Neural cell (in vitro differentiated cells): ENCODE data around the gene RTN4RL1. TPM values are rescaled to one million over a fixed set of nuclear protein-coding genes. Genes with fewer than 3 reads are reported as not detected.

ENCODE experiments used
- H2AFZ ChIP-seq: fragments of 200-600, 300-800 bp; sonication (generic), shearing (Covaris generic); 2 replicates; pipeline ENCODE4 v1.6.0; 2014; ENCODE audit warnings: low read depth, mild to moderate bottlenecking, antibody characterized with exemption, low read length, moderate library complexity
- H3F3A ChIP-seq: fragments of 200-600 bp; shearing (Covaris generic); 2 replicates; pipeline ENCODE4 v1.6.1; 2016; ENCODE audit warnings: mild to moderate bottlenecking, moderate library complexity, mixed read lengths, antibody characterized with exemption, low read length; ENCODE audit not compliant: insufficient read depth, poor library complexity, severe bottlenecking
- H3K27ac ChIP-seq: fragments of 200-600, 300-800 bp; sonication (generic), shearing (Covaris generic); 2 replicates; pipeline ENCODE4 v1.5.1; 2014; ENCODE audit warnings: mild to moderate bottlenecking, low read length, moderate library complexity
- H3K27me3 ChIP-seq: fragments of 300-800, 200-600 bp; sonication (generic), shearing (Covaris generic); 2 replicates; pipeline ENCODE4 v1.6.0; 2014; ENCODE audit warnings: mild to moderate bottlenecking, low read depth, low read length, moderate library complexity; ENCODE audit not compliant: insufficient read depth
- H3K36me3 ChIP-seq: fragments of 300-800, 200-600 bp; sonication (generic), shearing (Covaris generic); 2 replicates; pipeline ENCODE4 v1.5.1; 2014; ENCODE audit warnings: mild to moderate bottlenecking, antibody characterized with exemption, low read length, moderate library complexity; ENCODE audit not compliant: insufficient read depth
- H3K4me2 ChIP-seq: fragments of 300-800, 200-600 bp; sonication (generic), shearing (Covaris generic); 2 replicates; pipeline ENCODE4 v1.6.0; 2014; ENCODE audit warnings: mild to moderate bottlenecking, low read length
- H3K4me3 ChIP-seq: fragments of 300-800, 200-600 bp; sonication (generic), shearing (Covaris generic); 2 replicates; pipeline ENCODE4 v1.5.1; 2014; ENCODE audit warnings: mild to moderate bottlenecking, low read length, moderate library complexity
- H3K79me2 ChIP-seq: fragments of 200-600 bp; shearing (Covaris generic); replicated peaks from 2 replicates; pipeline ENCODE4 v1.6.0; 2014; ENCODE audit warnings: mild to moderate bottlenecking, low read length, moderate library complexity; ENCODE audit not compliant: insufficient read depth
- H3K9ac ChIP-seq: fragments of 300-800, 200-600 bp; sonication (generic), shearing (Covaris generic); 2 replicates; pipeline ENCODE4 v1.6.1; 2016; ENCODE audit warnings: mild to moderate bottlenecking, low read length, mixed read lengths
- H3K9me2 ChIP-seq: fragments of 200-600 bp; shearing (Covaris generic); 2 replicates; pipeline ENCODE4 v1.6.1; 2016; ENCODE audit warnings: mild to moderate bottlenecking, low read length, mixed read lengths; ENCODE audit not compliant: insufficient read depth
- H3K9me3 ChIP-seq: fragments of 200-600, 300-800 bp; sonication (generic), shearing (Covaris generic); 2 replicates; pipeline ENCODE4 v1.6.1; 2016; ENCODE audit warnings: mild to moderate bottlenecking, mixed run types, low read length, moderate library complexity, mixed read lengths
- H4K20me1 ChIP-seq: fragments of 200-600 bp; shearing (Covaris generic); 2 replicates; pipeline ENCODE4 v1.6.1; 2016; ENCODE audit warnings: mild to moderate bottlenecking, mixed run types; ENCODE audit not compliant: insufficient read depth
- EP300 ChIP-seq: fragments of 450-650 bp; conservative IDR thresholded peaks from 2 replicates; pipeline ENCODE4 v1.6.1; 2014; ENCODE audit warnings: antibody characterized with exemption, mild to moderate bottlenecking, moderate library complexity; ENCODE audit not compliant: poor library complexity, severe bottlenecking
- EZH2 ChIP-seq: fragments of 200-600, 300-800 bp; shearing (Covaris generic), sonication (generic); IDR thresholded peaks from 2 replicates; pipeline ENCODE4 v1.6.1; 2014; ENCODE audit warnings: antibody characterized with exemption, low read length, borderline replicate concordance, mild to moderate bottlenecking; ENCODE audit not compliant: insufficient read depth, poor library complexity, severe bottlenecking
- MXI1 ChIP-seq: fragments of 450-650 bp; conservative IDR thresholded peaks from 2 replicates; pipeline ENCODE4 v1.6.1; 2014; ENCODE audit warnings: antibody characterized with exemption, mild to moderate bottlenecking; ENCODE audit not compliant: poor library complexity, severe bottlenecking
- POLR2AphosphoS5 ChIP-seq: IDR thresholded peaks from 2 replicates; pipeline ENCODE4 v1.6.1; 2012
- RAD21 ChIP-seq: fragments of 450-650 bp; conservative IDR thresholded peaks from 2 replicates; pipeline ENCODE4 v1.6.1; 2014; ENCODE audit warnings: antibody characterized with exemption, mild to moderate bottlenecking, moderate library complexity
- TAF1 ChIP-seq: IDR thresholded peaks from 2 replicates; pipeline ENCODE4 v1.6.1; 2012; ENCODE audit warnings: low read depth
- polyA plus RNA-seq: library from polyadenylated mRNA; depleted of rRNA; stranded (reverse); fragments of >200 nt; gene quantifications from 2 replicates; pipeline ENCODE4 v1.2.3, GENCODE V29; 2014
- TF ChIP-seq, protein P1 (sequence below): IDR thresholded peaks from 2 replicates; pipeline ENCODE4 v1.6.1; 2012; ENCODE audit warnings: borderline replicate concordance
- TF ChIP-seq, protein P2 (sequence below): fragments of 450-650 bp; IDR thresholded peaks from 2 replicates; pipeline ENCODE4 v1.5.1; 2014; ENCODE audit warnings: antibody characterized with exemption, mild to moderate bottlenecking, moderate library complexity; ENCODE audit not compliant: poor library complexity, severe bottlenecking

RTN4RL1 gene
- polyA plus RNA-seq, 1 donor from 2014 or later = 8.1 TPM

- Histone ChIP-seq H3K4me2 (no peak overlapping the region), H3K4me3 (peak overlapping the region; percentile 60), H3K9ac (peak overlapping the region; percentile 56), H3K27me3 (no peaks in the 10 kb centered on the region), H3K9me3 (no peaks in the 10 kb centered on the region), H3K9me2 (no peaks in the 10 kb centered on the region), H4K20me1 (no peaks in the 10 kb centered on the region), H3K27ac (peak overlapping the region; percentile 20), H3K79me2 (no peaks in the 10 kb centered on the region), H2AFZ (peak overlapping the region; percentile 73), H3K36me3 (no peaks in the 10 kb centered on the region), H3F3A (no peaks in the 10 kb centered on the region)
- TF ChIP-seq, protein P1, sequence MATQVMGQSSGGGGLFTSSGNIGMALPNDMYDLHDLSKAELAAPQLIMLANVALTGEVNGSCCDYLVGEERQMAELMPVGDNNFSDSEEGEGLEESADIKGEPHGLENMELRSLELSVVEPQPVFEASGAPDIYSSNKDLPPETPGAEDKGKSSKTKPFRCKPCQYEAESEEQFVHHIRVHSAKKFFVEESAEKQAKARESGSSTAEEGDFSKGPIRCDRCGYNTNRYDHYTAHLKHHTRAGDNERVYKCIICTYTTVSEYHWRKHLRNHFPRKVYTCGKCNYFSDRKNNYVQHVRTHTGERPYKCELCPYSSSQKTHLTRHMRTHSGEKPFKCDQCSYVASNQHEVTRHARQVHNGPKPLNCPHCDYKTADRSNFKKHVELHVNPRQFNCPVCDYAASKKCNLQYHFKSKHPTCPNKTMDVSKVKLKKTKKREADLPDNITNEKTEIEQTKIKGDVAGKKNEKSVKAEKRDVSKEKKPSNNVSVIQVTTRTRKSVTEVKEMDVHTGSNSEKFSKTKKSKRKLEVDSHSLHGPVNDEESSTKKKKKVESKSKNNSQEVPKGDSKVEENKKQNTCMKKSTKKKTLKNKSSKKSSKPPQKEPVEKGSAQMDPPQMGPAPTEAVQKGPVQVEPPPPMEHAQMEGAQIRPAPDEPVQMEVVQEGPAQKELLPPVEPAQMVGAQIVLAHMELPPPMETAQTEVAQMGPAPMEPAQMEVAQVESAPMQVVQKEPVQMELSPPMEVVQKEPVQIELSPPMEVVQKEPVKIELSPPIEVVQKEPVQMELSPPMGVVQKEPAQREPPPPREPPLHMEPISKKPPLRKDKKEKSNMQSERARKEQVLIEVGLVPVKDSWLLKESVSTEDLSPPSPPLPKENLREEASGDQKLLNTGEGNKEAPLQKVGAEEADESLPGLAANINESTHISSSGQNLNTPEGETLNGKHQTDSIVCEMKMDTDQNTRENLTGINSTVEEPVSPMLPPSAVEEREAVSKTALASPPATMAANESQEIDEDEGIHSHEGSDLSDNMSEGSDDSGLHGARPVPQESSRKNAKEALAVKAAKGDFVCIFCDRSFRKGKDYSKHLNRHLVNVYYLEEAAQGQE = no peak
- no peak for TF ChIP-seq RAD21
- TF ChIP-seq POLR2AphosphoS5 = no peak
- no peak for TF ChIP-seq EZH2
- TF ChIP-seq MXI1 = no peak
- TF ChIP-seq, protein P2, sequence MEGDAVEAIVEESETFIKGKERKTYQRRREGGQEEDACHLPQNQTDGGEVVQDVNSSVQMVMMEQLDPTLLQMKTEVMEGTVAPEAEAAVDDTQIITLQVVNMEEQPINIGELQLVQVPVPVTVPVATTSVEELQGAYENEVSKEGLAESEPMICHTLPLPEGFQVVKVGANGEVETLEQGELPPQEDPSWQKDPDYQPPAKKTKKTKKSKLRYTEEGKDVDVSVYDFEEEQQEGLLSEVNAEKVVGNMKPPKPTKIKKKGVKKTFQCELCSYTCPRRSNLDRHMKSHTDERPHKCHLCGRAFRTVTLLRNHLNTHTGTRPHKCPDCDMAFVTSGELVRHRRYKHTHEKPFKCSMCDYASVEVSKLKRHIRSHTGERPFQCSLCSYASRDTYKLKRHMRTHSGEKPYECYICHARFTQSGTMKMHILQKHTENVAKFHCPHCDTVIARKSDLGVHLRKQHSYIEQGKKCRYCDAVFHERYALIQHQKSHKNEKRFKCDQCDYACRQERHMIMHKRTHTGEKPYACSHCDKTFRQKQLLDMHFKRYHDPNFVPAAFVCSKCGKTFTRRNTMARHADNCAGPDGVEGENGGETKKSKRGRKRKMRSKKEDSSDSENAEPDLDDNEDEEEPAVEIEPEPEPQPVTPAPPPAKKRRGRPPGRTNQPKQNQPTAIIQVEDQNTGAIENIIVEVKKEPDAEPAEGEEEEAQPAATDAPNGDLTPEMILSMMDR = no peak
- TF ChIP-seq TAF1 = no peak
- peak; percentile 18 for TF ChIP-seq EP300
These were observed 47.3 kb downstream of the RTN4RL1 start for GRCh38 chr17:1977583-1978395.

- H3F3A ChIP-seq = no peaks in the 10 kb centered on the region
- H3K9me3 ChIP-seq = no peaks in the 10 kb centered on the region
- H3K27ac ChIP-seq = no peak overlapping the region
- no peaks in the 10 kb centered on the region for H3K79me2 ChIP-seq
- no peaks in the 10 kb centered on the region for H4K20me1 ChIP-seq
- no peak overlapping the region for H2AFZ ChIP-seq
- H3K36me3 ChIP-seq = no peaks in the 10 kb centered on the region
- no peak overlapping the region for H3K4me2 ChIP-seq
- TF ChIP-seq EP300 = no peak
- TF ChIP-seq, protein P2 = no peak
- H3K4me3 ChIP-seq = no peak overlapping the region
- H3K9me2 ChIP-seq = no peaks in the 10 kb centered on the region
- H3K9ac ChIP-seq = no peak overlapping the region
- no peaks in the 10 kb centered on the region for H3K27me3 ChIP-seq
These were observed 48.5 kb downstream of the RTN4RL1 start for GRCh38 chr17:1976683-1977064.
